Measurements from ENCODE around the gene S100A5.

Gene S100A5

GRCh38 chr1:153509729-153510354, 30.9 kb downstream of the S100A5 start:
- peak; percentile 39 to 44 for DNase-seq (ENCODE audit: low read depth in 1 of 2, low spot score in 1 of 2)

GRCh38 chr1:153509036-153509435, 31.7 kb downstream of the S100A5 start:
- no peak for DNase-seq (ENCODE audit: low read depth in 1 of 2, low spot score in 1 of 2)

GRCh38 chr1:153507926-153508583, 32.7 kb downstream of the S100A5 start:
- DNase-seq (ENCODE audit: low read depth in 1 of 2, low spot score in 1 of 2) = no peak

- no peak for DNase-seq (ENCODE audit: low read depth in 1 of 2, low spot score in 1 of 2)
Measured at GRCh38 chr1:153506831-153507413, 33.8 kb downstream of the S100A5 start.

- no peak for DNase-seq (ENCODE audit: low read depth in 1 of 2, low spot score in 1 of 2)
Measured at GRCh38 chr1:153506386-153506785, 34.3 kb downstream of the S100A5 start.

- DNase-seq (ENCODE audit: low read depth in 1 of 2, low spot score in 1 of 2) = no peak
Measured at GRCh38 chr1:153505576-153505975, 35.2 kb downstream of the S100A5 start.

GRCh38 chr1:153503766-153504165, 37.0 kb downstream of the S100A5 start:
- no peak for DNase-seq (ENCODE audit: low read depth in 1 of 2, low spot score in 1 of 2)

- no peak for DNase-seq (ENCODE audit: low read depth in 1 of 2, low spot score in 1 of 2)
Measured at GRCh38 chr1:153498746-153499145, 42.0 kb downstream of the S100A5 start.

GRCh38 chr1:153495536-153495935, 45.2 kb downstream of the S100A5 start:
- DNase-seq (ENCODE audit: low read depth in 1 of 2, low spot score in 1 of 2) = no peak

GRCh38 chr1:153494976-153495535, 45.7 kb downstream of the S100A5 start:
- peak; percentile 57 for DNase-seq (ENCODE audit: low read depth in 1 of 2, low spot score in 1 of 2)

- DNase-seq (ENCODE audit: low read depth in 1 of 2, low spot score in 1 of 2) = no peak
Measured at GRCh38 chr1:153493343-153493960, 47.3 kb downstream of the S100A5 start.

GRCh38 chr1:153490272-153491051, 50.3 kb downstream of the S100A5 start:
- DNase-seq (ENCODE audit: low read depth in 1 of 2, low spot score in 1 of 2) = no peak

GRCh38 chr1:153488731-153489130, 52.0 kb downstream of the S100A5 start:
- no peak for DNase-seq (ENCODE audit: low read depth in 1 of 2, low spot score in 1 of 2)

- no peak for DNase-seq (ENCODE audit: low read depth in 1 of 2, low spot score in 1 of 2)
Measured at GRCh38 chr1:153487707-153488106, 53.0 kb downstream of the S100A5 start.
